H9 (cell line): ENCODE measurements around the gene DNMT3L. TPM values are rescaled to one million over a fixed set of nuclear protein-coding genes. Genes with fewer than 3 reads are reported as not detected.

Experiments used
- total RNA-seq: library from RNA; stranded (reverse); gene quantifications from 2 replicates; pipeline ENCODE4 v1.2.1, GENCODE V29; 2021

DNMT3L gene
- total RNA-seq, 1 experiment from 2014 or later, result 0.77 TPM

Other genes starting within 250 kb of the DNMT3L start
- 27.9 and 32.9 TPM in 2 replicates for gene TRAPPC10, start 249.6 kb downstream of the DNMT3L start, total RNA-seq
- 6.0 and 6.3 TPM in 2 replicates for gene PWP2, start 154.5 kb downstream of the DNMT3L start, total RNA-seq
- gene GATD3, start 128.2 kb downstream of the DNMT3L start, total RNA-seq, result 13.2 and 14.1 TPM in 2 replicates
- 6.6 and 6.8 TPM in 2 replicates for gene ICOSLG, start 21.0 kb downstream of the DNMT3L start, total RNA-seq
- gene AIRE, start 24.0 kb upstream of the DNMT3L start, total RNA-seq, result 0.17 and 0.39 TPM in 2 replicates
- 105 and 107 TPM in 2 replicates for gene PFKL, start 38.2 kb upstream of the DNMT3L start, total RNA-seq
- 16.9 and 17.0 TPM in 2 replicates for gene CFAP410, start 77.5 kb upstream of the DNMT3L start, total RNA-seq
- gene TRPM2, start 91.7 kb upstream of the DNMT3L start, total RNA-seq, result 0.11 and 0.68 TPM in 2 replicates
- 2.6 and 3.1 TPM in 2 replicates for gene LRRC3, start 193.6 kb upstream of the DNMT3L start, total RNA-seq